ENCODE measurements around the gene ANO4.

- TF ChIP-seq YY1 (IDR thresholded peaks at IDR 0.05; ENCODE audit: insufficient read depth, insufficient read length): no peak
- no peak for TF ChIP-seq SUZ12 (IDR thresholded peaks at IDR 0.05; ENCODE audit: extremely low read depth, insufficient read depth, insufficient read length)
Measured at GRCh38 chr12:101013993-101014392, 219.4 kb downstream of the ANO4 start.

All from NT2/D1 (cell line).